Mesendoderm (in vitro differentiated cells): ENCODE measurements around the gene NT5C1A.

Source experiments
- DNase-seq: peaks from one replicate; pipeline ENCODE4 v3.0.0; 2013
- H2AK5ac ChIP-seq: 2 replicates; pipeline ENCODE4 v1.6.1; 2013; ENCODE audit warnings: low read length, inconsistent platforms
- H2BK120ac ChIP-seq: 2 replicates; pipeline ENCODE4 v1.6.1; 2013; ENCODE audit warnings: low read depth, mild to moderate bottlenecking, low read length, moderate library complexity, mixed read lengths
- H2BK15ac ChIP-seq: replicated peaks from 2 replicates; pipeline ENCODE4 v1.6.1; 2013; ENCODE audit warnings: low read depth, mild to moderate bottlenecking, moderate library complexity
- H2BK5ac ChIP-seq: 2 replicates; pipeline ENCODE4 v1.6.1; 2013; ENCODE audit warnings: low read length, inconsistent platforms
- H3K18ac ChIP-seq: 2 replicates; pipeline ENCODE4 v1.6.1; 2013; ENCODE audit warnings: mild to moderate bottlenecking, low read length, mixed read lengths
- H3K23ac ChIP-seq: one replicate; pipeline ENCODE4 v1.6.1; 2013; ENCODE audit warnings: low read length
- H3K27ac ChIP-seq: 2 replicates; pipeline ENCODE4 v1.5.1; 2013; ENCODE audit warnings: low read depth, mild to moderate bottlenecking, inconsistent platforms, low read length, moderate library complexity
- H3K27me3 ChIP-seq: 2 replicates; pipeline ENCODE4 v1.6.1; 2013; ENCODE audit warnings: low read length, control low read depth, mild to moderate bottlenecking, inconsistent platforms; ENCODE audit not compliant: insufficient read depth, poor library complexity
- H3K36me3 ChIP-seq: 2 replicates; pipeline ENCODE4 v1.6.1; 2013; ENCODE audit warnings: low read length, inconsistent platforms; ENCODE audit not compliant: control insufficient read depth, insufficient read depth
- H3K4ac ChIP-seq: one replicate; pipeline ENCODE4 v1.6.1; 2013; ENCODE audit warnings: low read depth, mild to moderate bottlenecking, low read length, moderate library complexity
- H3K4me1 ChIP-seq: 2 replicates; pipeline ENCODE4 v1.6.1; 2013; ENCODE audit warnings: low read depth, low read length, inconsistent platforms; ENCODE audit not compliant: control insufficient read depth
- H3K4me2 ChIP-seq: 2 replicates; pipeline ENCODE4 v1.6.1; 2013; ENCODE audit warnings: low read length
- H3K4me3 ChIP-seq: 2 replicates; pipeline ENCODE4 v1.5.1; 2013; ENCODE audit warnings: mild to moderate bottlenecking, low read length
- H3K56ac ChIP-seq: one replicate; pipeline ENCODE4 v1.6.1; 2013; ENCODE audit warnings: low read length
- H3K79me1 ChIP-seq: 2 replicates; pipeline ENCODE4 v1.6.1; 2013; ENCODE audit warnings: low read length, inconsistent platforms
- H3K79me2 ChIP-seq: 2 replicates; pipeline ENCODE4 v1.6.1; 2013; ENCODE audit warnings: mild to moderate bottlenecking, low read length; ENCODE audit not compliant: control insufficient read depth, insufficient read depth
- H3K9ac ChIP-seq: 2 replicates; pipeline ENCODE4 v1.6.1; 2013; ENCODE audit warnings: low read length, inconsistent platforms
- H4K5ac ChIP-seq: one replicate; pipeline ENCODE4 v1.6.1; 2013; ENCODE audit warnings: low read length
- H4K8ac ChIP-seq: one replicate; pipeline ENCODE4 v1.6.1; 2013; ENCODE audit warnings: low read depth, mild to moderate bottlenecking, control low read depth, low read length, moderate library complexity
- WGBS: extraction: QIAGEN DNeasy Blood & Tissue Kit; methylation state at CpG from one replicate; pipeline ENCODE4 v1.1.7; 2013; ENCODE audit warnings: low lambda C conversion rate, missing lambda C conversion rate; ENCODE audit not compliant: insufficient coverage; ENCODE audit errors: extremely low coverage; 5-methylcytosine and 5-hydroxymethylcytosine counted together

NT5C1A gene

DNA sequence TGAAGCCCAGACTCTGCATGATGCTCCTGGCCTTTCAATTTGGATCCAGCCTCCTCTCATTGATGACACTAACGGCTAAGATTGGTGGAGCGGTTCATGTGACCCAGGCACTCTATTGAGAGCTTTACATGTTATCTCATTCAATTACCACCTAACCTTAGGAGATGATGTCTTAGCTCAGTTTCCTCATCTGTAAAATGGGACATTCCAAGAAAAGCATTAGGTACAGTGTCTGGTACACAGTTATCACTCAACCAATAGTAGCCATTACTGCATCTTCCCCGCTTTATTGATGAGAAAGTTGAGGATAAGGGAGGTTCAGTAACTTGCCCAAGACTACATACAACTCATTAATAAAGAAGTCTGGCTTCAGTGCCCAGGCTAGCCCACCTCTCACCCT is 49.5 kb downstream of the NT5C1A start:
- H2BK15ac ChIP-seq = no peak overlapping the region
- H3K79me1 ChIP-seq = no peaks in the 10 kb centered on the region
- no peak overlapping the region for H3K9ac ChIP-seq
- no peak overlapping the region for H3K4me3 ChIP-seq
- H2AK5ac ChIP-seq = no peak overlapping the region
- no peaks in the 10 kb centered on the region for H3K4me1 ChIP-seq
- H3K56ac ChIP-seq = no peak overlapping the region
- H4K5ac ChIP-seq = no peak overlapping the region
- no peak overlapping the region for H2BK120ac ChIP-seq
- H3K4ac ChIP-seq = no peak overlapping the region
- no peaks in the 10 kb centered on the region for H3K27me3 ChIP-seq
- H2BK5ac ChIP-seq = no peak overlapping the region
- no peak overlapping the region for H4K8ac ChIP-seq
- H3K36me3 ChIP-seq = no peaks in the 10 kb centered on the region
- no peaks in the 10 kb centered on the region for H3K79me2 ChIP-seq
- no peak overlapping the region for H3K4me2 ChIP-seq
- no peak overlapping the region for H3K18ac ChIP-seq
- no peak overlapping the region for H3K23ac ChIP-seq
- no CpG with 5 or more reads among the region's 3 CpGs for WGBS
- DNase-seq = no peak
- no peak overlapping the region for H3K27ac ChIP-seq

DNA sequence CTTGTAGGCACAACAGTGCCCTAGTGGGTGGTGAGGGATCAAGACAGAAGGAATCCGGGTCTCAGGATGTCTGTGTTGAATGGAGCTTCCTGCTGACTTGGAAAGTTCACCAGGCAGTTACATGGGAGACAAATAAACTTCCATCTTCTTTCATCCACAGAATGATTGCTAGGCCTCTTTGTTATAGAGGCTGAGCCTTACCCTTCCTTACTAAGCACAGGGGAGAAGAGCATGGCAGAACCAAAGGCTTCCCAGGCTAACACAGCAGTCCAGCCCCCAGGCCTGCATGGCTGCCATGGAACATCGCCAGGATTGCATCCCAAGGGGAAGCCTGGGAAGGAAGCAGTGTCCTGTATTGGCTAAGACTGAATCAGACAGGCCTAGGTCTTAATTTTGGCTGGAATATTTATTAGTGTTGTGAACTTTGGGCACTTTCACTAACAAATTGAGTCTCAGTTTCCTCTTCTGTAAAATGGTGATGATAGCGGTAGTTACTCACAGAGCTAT is 51.2 kb downstream of the NT5C1A start:
- Histone ChIP-seq H2BK120ac (no peak overlapping the region), H3K4ac (no peak overlapping the region), H2BK15ac (no peak overlapping the region), H4K8ac (no peak overlapping the region), H3K79me2 (no peaks in the 10 kb centered on the region), H3K4me3 (no peak overlapping the region), H3K4me1 (no peaks in the 10 kb centered on the region), H3K27me3 (no peaks in the 10 kb centered on the region), H3K23ac (no peak overlapping the region), H3K27ac (no peak overlapping the region), H3K56ac (no peak overlapping the region), H3K18ac (no peak overlapping the region), H3K79me1 (no peaks in the 10 kb centered on the region), H2AK5ac (no peak overlapping the region), H2BK5ac (no peak overlapping the region), H3K4me2 (no peak overlapping the region), H3K9ac (no peak overlapping the region), H3K36me3 (no peaks in the 10 kb centered on the region), H4K5ac (no peak overlapping the region)
- DNase-seq = no peak
- no CpG with 5 or more reads among the region's 3 CpGs for WGBS

DNA sequence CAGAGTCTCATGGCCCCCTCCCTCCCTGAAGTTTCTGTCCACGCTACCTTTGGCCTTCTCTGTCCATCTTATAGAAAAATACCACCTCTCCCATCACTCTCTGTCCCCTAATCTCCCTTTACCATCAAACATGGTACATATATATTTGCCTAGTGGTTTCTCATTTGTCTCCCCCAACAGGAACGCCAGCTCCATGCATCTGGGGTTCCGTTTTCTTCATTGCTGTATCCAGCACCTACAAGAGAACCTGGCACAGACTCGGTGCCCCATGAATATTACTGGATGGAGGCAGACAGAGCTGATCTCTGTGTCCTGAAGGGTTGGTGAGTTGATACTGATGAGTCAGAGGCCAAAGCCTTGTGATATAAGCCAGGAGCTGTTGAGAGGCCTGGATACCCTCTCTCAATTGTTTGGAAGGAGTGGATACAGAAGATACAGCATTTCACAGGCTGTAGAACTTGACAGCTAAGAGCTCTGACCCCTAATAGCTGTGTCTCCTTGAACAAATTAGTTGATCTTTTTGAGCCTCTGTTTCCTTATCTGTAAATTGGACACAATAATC is 54.3 kb downstream of the NT5C1A start:
- Histone ChIP-seq H3K23ac (no peak overlapping the region), H4K5ac (no peak overlapping the region), H3K4me3 (no peak overlapping the region), H3K4ac (no peak overlapping the region), H3K27me3 (no peaks in the 10 kb centered on the region), H3K79me1 (no peaks in the 10 kb centered on the region), H4K8ac (no peak overlapping the region), H3K27ac (no peak overlapping the region), H2BK15ac (no peak overlapping the region), H3K4me1 (no peaks in the 10 kb centered on the region), H3K9ac (no peak overlapping the region), H3K79me2 (no peaks in the 10 kb centered on the region), H3K36me3 (no peaks in the 10 kb centered on the region), H3K18ac (no peak overlapping the region), H2AK5ac (no peak overlapping the region), H3K4me2 (no peak overlapping the region), H3K56ac (no peak overlapping the region), H2BK120ac (no peak overlapping the region), H2BK5ac (no peak overlapping the region)
- DNase-seq = no peak
- no CpG with 5 or more reads among the region's 4 CpGs for WGBS

DNA sequence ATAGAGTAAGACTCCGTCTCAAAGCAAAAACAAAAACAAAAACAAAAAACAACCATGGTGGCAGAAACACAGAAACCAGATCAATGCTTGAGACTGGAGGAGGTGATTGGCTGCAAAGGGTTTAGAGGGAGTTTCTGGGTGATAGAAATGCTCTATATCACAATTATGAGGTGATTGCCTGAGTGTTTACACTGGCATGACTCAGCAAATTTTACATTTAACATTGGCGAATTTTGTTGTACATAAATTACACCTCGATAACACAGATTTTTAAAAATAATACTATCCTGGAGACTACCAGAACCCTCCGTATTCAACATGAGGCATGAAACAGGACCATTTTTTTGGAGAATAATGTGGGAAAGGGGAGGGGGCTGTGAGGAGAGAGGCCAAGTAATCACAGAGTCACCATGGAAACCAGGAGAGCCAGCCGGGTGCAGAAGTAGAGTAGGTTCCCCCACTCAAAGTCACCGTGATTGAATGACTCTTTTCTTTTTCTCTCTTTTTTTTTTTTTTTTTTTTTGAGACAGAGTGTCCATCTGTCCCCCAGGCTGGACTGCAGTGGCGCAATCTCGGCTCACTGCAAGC is 56.7 kb downstream of the NT5C1A start:
- Histone ChIP-seq H3K4me1 (no peaks in the 10 kb centered on the region), H4K8ac (no peak overlapping the region), H3K79me2 (no peaks in the 10 kb centered on the region), H4K5ac (no peak overlapping the region), H2AK5ac (no peak overlapping the region), H3K4me3 (no peak overlapping the region), H3K23ac (no peak overlapping the region), H3K79me1 (no peaks in the 10 kb centered on the region), H2BK15ac (no peak overlapping the region), H3K4ac (no peak overlapping the region), H3K36me3 (no peaks in the 10 kb centered on the region), H3K18ac (no peak overlapping the region), H2BK120ac (no peak overlapping the region), H3K4me2 (no peak overlapping the region), H3K56ac (no peak overlapping the region), H3K27me3 (no peaks in the 10 kb centered on the region), H3K9ac (no peak overlapping the region), H2BK5ac (no peak overlapping the region), H3K27ac (no peak overlapping the region)
- DNase-seq = peak; percentile 43
- WGBS = no CpG with 5 or more reads among the region's 8 CpGs

DNA sequence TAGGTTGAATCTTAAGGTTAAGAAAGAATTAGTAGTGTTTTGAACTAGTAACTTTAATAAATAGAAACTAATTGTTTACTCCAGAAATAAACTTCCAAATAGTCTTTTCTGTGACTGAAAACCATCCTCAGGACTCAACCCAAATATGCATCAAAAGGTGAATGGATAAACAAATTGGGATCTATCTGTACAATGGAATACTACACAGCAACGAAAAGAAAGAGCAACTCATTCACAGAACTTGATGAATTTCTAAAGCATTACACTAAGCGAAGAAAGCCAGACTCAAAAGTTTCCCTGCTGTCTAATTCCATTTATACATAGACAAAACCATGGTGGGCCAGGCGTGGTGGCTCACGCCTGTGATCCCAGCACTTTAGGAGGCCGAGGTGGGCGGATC is 57.4 kb downstream of the NT5C1A start:
- H3K4me3 ChIP-seq = no peak overlapping the region
- no peak overlapping the region for H3K23ac ChIP-seq
- H3K18ac ChIP-seq = no peak overlapping the region
- H3K4me1 ChIP-seq = no peaks in the 10 kb centered on the region
- no peak overlapping the region for H3K27ac ChIP-seq
- no peaks in the 10 kb centered on the region for H3K79me1 ChIP-seq
- no peak for DNase-seq
- H3K4ac ChIP-seq = no peak overlapping the region
- H2BK5ac ChIP-seq = no peak overlapping the region
- no peaks in the 10 kb centered on the region for H3K27me3 ChIP-seq
- WGBS = no CpG with 5 or more reads among the region's 6 CpGs
- H4K8ac ChIP-seq = no peak overlapping the region
- no peak overlapping the region for H2BK15ac ChIP-seq
- H2AK5ac ChIP-seq = no peak overlapping the region
- no peaks in the 10 kb centered on the region for H3K36me3 ChIP-seq
- no peaks in the 10 kb centered on the region for H3K79me2 ChIP-seq
- H2BK120ac ChIP-seq = no peak overlapping the region
- H3K9ac ChIP-seq = no peak overlapping the region
- H3K56ac ChIP-seq = no peak overlapping the region
- H3K4me2 ChIP-seq = no peak overlapping the region
- no peak overlapping the region for H4K5ac ChIP-seq

DNA sequence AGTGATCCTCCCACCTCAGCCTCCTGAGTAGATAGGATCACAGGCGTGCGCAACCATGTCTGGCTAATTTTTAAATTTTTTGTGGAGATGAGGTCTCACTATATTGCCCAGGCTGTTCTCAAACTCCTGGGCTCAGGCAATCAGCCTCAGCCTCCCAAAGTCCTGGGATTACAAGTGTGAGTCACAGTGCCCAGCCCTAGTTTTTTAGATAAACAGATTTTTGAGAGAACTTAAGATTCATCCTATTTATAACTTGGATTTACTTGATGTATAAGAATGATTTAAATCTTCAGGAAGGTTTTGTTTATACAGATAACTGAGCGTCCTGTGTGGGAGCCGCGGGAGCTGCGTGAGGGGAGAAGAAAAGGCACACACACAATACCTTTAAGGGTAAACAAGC is 58.7 kb downstream of the NT5C1A start:
- no peak overlapping the region for H3K9ac ChIP-seq
- no peak overlapping the region for H3K4me3 ChIP-seq
- H2AK5ac ChIP-seq = no peak overlapping the region
- no peak overlapping the region for H3K27ac ChIP-seq
- no peak overlapping the region for H2BK5ac ChIP-seq
- no peak overlapping the region for H3K56ac ChIP-seq
- no peak overlapping the region for H3K23ac ChIP-seq
- no peaks in the 10 kb centered on the region for H3K36me3 ChIP-seq
- H3K18ac ChIP-seq = no peak overlapping the region
- no peaks in the 10 kb centered on the region for H3K27me3 ChIP-seq
- no peaks in the 10 kb centered on the region for H3K4me1 ChIP-seq
- H4K8ac ChIP-seq = no peak overlapping the region
- H4K5ac ChIP-seq = no peak overlapping the region
- no CpG with 5 or more reads among the region's 6 CpGs for WGBS
- DNase-seq = no peak
- H3K4ac ChIP-seq = no peak overlapping the region
- no peaks in the 10 kb centered on the region for H3K79me2 ChIP-seq
- H3K79me1 ChIP-seq = no peaks in the 10 kb centered on the region
- no peak overlapping the region for H2BK15ac ChIP-seq
- H3K4me2 ChIP-seq = no peak overlapping the region
- no peak overlapping the region for H2BK120ac ChIP-seq
